LNCAP (cell line): ENCODE data around the gene OSGIN1.

Experiments
- CTCF ChIP-seq: fragments of 450-650 bp; IDR thresholded peaks from 2 replicates; pipeline ENCODE4 v1.5.1; 2017; ENCODE audit warnings: mild to moderate bottlenecking

The OSGIN1 gene

GRCh38 chr16:83972256-83973008 lies 19.4 kb downstream of the OSGIN1 start:
- TF ChIP-seq CTCF, result no peak

- no peak for TF ChIP-seq CTCF
These were observed 20.0 kb downstream of the OSGIN1 start for GRCh38 chr16:83973077-83973476.

GRCh38 chr16:83973581-83974385 lies 20.7 kb downstream of the OSGIN1 start:
- no peak for TF ChIP-seq CTCF

GRCh38 chr16:83974475-83974874 lies 21.4 kb downstream of the OSGIN1 start:
- TF ChIP-seq CTCF, result no peak

GRCh38 chr16:83975590-83976260 lies 22.7 kb downstream of the OSGIN1 start:
- no peak for TF ChIP-seq CTCF

GRCh38 chr16:83977056-83977815 lies 24.2 kb downstream of the OSGIN1 start:
- no peak for TF ChIP-seq CTCF

- no peak for TF ChIP-seq CTCF
These were observed 25.4 kb downstream of the OSGIN1 start for GRCh38 chr16:83978401-83978904.
